Measurements from ENCODE around the gene SERPINA1.

DNA sequence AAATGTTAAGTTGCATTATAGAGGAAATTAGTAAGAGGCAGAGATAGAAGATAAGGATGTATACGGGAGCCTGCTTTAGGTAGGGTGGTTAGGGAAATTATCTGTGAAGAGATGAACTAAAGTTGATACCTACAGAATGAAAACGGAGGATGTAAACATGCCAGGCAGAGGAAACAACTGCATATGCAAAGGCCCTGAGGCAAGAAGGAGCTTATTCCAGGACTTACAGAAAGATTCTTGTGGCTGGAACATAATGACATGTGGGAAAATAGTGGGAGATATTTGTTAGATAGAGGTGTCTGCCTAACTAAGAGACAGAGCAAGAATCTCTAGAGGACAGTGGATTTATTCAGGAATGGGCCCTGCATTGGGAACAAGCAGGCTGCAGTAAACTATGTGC lies 16.2 kb upstream of the SERPINA1 start:
- no peak for TF ChIP-seq ESRRA (CRISPR knock-in tag; IDR thresholded peaks at IDR 0.05; ENCODE audit: borderline replicate concordance)
- TF ChIP-seq ZNF232 (CRISPR knock-in tag; IDR thresholded peaks at IDR 0.05), result no peak
- TF ChIP-seq, protein P1, sequence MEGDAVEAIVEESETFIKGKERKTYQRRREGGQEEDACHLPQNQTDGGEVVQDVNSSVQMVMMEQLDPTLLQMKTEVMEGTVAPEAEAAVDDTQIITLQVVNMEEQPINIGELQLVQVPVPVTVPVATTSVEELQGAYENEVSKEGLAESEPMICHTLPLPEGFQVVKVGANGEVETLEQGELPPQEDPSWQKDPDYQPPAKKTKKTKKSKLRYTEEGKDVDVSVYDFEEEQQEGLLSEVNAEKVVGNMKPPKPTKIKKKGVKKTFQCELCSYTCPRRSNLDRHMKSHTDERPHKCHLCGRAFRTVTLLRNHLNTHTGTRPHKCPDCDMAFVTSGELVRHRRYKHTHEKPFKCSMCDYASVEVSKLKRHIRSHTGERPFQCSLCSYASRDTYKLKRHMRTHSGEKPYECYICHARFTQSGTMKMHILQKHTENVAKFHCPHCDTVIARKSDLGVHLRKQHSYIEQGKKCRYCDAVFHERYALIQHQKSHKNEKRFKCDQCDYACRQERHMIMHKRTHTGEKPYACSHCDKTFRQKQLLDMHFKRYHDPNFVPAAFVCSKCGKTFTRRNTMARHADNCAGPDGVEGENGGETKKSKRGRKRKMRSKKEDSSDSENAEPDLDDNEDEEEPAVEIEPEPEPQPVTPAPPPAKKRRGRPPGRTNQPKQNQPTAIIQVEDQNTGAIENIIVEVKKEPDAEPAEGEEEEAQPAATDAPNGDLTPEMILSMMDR (IDR thresholded peaks at IDR 0.05), result no peak
- TF ChIP-seq ELF4 (CRISPR knock-in tag; IDR thresholded peaks at IDR 0.05; ENCODE audit: low read depth), result no peak
- TF ChIP-seq, protein P2, sequence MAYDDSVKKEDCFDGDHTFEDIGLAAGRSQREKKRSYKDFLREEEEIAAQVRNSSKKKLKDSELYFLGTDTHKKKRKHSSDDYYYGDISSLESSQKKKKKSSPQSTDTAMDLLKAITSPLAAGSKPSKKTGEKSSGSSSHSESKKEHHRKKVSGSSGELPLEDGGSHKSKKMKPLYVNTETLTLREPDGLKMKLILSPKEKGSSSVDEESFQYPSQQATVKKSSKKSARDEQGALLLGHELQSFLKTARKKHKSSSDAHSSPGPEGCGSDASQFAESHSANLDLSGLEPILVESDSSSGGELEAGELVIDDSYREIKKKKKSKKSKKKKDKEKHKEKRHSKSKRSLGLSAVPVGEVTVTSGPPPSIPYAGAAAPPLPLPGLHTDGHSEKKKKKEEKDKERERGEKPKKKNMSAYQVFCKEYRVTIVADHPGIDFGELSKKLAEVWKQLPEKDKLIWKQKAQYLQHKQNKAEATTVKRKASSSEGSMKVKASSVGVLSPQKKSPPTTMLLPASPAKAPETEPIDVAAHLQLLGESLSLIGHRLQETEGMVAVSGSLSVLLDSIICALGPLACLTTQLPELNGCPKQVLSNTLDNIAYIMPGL (CRISPR knock-in tag; IDR thresholded peaks at IDR 0.05), result no peak
- TF ChIP-seq, protein P3, sequence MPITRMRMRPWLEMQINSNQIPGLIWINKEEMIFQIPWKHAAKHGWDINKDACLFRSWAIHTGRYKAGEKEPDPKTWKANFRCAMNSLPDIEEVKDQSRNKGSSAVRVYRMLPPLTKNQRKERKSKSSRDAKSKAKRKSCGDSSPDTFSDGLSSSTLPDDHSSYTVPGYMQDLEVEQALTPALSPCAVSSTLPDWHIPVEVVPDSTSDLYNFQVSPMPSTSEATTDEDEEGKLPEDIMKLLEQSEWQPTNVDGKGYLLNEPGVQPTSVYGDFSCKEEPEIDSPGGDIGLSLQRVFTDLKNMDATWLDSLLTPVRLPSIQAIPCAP (CRISPR knock-in tag; IDR thresholded peaks at IDR 0.05), result no peak
